HG03060 (cell line): ENCODE measurements around the gene SH2D2A.

Experiments
- ATAC-seq: cut with Tn5 transposase; IDR thresholded peaks from one replicate; pipeline ENCODE4 v1.9.1; 2021; ENCODE audit warnings: low read depth, moderate number of reproducible peaks; ENCODE audit not compliant: unreplicated experiment

The SH2D2A gene

DNA sequence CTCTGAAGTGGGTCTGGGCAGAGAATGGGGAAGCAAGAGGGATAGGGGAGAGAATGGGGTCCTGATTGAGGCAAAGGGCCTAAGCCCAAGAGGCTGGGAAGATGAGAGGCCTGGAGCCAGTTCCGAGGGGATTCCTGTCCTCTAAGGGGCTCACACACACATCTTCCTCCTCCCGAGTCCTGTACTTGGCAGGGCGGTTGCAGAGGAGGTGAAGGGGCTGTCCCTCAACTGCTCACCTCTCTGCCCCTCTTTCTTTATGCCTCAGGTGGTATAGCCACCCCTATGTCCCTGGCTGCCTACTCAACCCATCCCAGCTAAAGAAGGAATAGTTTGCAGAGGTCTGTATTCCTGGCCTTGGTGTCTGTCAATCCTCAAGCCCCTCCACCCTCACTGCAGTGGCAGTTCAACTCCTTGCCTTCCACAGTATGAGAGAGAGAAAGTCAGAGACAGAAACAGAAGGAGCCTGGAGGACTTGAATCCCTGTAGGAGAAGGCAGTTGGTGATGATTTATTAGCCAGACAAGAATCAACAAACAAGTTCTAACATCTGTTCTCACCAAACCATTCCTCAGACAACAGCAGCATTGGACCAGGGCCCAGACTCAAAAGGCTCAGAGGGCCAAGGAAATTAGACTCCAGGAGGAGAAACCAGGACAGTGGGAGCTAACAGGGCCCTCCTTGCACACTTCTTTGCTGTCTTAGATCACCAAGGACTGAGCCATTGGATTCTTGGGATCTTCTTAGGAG, 10.7 kb downstream of the SH2D2A start:
- ATAC-seq: no peak

DNA sequence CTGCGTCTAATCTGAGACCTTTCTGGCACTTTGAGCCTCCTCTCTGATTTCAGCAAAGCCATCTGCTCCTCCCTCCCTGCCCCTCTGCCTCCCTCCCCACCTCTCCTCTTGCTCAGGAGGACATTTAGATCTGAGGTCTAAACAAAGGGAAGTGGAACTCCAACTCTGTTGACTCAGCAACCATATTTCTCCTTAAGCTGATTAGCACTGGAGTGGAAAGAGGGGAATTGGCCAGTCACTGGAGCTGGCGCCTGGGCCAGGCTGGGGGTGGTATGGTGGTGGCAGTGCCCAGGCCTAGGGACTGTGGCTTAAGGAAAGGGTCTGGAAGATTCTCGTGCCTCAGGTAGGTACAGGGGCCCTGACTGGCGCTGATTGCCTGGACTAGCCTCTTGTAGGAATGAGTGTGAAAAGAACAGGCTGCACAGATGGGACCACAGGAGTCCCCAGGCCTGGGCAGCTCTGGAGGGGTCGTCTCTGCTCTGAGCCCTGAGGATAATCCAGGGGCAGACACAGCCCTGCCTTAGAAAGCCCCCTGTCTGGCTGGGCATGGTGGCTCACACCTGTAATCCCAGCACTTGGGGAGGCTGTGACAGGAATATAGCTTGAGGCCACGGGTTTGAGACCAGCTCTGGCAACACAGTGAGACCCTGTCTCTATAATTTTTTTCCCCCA, 11.9 kb downstream of the SH2D2A start:
- no peak for ATAC-seq

DNA sequence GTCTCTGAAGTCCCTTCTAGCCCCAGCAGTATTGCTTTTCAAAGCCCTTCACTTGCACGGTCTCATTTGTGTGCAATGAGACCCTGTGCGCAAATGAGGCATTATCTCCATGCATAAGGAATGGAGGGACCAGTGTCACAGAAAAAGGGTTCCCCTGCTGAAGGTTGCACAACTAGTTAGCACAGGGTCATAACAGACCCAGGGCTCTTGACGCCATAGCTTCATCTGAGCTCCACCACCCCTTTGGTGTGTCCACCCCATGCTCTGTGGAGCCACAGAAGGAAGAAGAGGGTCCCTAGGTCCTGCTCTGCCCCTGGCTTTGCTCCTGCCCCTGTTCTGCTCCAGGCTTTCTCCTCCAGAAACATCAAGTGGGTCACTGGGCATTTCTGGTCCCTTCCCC, 12.6 kb downstream of the SH2D2A start:
- ATAC-seq: no peak

DNA sequence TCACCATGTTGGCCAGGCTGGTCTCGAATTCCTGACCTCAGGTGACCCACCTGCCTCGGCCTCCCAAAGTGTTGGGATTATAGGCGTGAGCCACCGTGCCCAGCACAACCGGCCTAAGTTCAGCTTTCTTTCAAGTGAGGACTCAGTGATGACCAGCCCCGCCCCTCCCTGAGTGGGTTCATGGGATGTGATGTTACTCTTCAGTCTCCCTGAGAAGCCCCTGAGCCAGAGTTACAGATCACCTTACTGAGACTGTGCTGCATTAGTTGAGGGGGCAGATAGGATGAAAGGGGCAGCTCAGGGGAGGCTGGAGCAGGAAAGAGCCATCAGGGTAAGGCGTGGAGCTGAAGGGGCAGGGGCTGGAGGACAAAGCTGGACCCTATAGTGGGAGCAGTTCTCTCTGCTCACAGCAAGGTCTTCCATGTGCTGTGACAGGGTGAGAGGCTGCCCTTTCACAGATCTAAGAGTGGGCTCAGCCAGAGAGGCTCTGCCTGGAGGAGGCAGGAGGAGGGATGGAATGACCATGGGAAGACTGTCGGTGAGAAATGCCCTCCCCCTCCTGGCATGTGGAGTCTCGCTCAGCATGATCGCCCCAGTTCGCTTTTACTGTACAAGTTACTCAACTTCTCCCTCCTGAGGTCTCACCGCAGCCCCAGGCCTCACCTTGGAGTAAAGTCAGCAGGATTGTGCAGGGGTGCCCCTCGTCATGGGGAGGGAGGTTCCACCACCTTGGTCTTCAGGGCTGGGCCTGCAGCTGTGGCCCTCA, 13.4 kb downstream of the SH2D2A start:
- no peak for ATAC-seq

DNA sequence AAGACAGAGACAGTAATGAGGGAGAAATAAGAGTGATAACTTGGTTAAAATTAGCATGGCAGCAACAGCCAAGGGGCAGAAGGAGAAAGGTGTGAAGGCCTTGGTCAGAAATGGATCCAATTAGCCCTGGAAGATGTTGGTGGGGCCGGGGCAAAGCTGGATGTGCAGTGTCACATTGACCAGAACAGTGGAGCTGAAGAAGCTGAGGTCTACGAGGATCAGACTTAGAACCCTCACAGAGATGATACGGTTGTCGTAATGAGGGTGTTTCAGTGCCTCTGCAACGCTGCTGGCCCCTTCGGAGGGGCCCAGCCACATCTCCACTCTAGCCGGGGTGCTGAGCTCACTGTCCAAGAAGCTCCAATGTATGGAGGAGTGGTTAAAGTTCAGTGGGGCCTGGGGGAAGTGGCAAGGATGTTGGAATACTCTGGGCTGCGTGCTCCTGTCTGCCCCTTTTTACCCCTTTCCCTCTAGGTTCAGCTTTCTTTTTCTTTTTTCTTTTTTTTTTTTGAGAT, 14.2 kb downstream of the SH2D2A start:
- no peak for ATAC-seq

DNA sequence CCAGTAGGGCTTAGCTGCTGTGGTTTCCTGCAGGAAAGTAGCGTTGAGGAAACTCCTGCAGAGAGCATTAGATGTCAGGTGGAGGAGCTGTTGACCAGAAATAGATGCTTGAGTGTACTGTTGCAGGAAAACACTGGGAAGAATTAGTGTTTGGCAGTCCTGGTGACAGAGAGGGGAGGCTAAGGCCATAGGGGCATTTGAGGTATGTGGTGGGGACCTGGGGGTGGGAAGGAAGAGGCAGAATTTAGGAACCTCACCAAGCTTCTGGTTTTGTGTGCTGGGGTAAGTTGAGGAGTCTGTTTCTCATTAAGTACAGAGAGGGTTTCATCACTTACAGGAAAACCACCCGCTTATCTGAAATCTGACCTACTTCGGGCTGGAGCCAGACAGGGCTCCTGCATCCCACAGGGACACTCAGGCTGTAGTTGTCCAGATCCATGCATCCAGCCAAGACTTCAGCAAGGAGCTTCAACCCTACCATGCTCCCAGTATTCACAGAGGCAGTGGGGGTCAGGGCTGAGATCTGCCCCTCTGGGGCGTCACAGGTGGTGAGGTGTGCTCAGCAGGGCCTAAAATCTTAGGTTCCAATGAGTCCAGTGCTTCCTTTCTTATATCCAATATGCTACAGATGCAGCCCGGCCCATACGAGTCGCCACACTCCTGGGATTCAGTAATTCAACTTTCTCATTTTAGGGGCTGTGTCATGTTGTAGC, 15.1 kb downstream of the SH2D2A start:
- ATAC-seq: no peak

DNA sequence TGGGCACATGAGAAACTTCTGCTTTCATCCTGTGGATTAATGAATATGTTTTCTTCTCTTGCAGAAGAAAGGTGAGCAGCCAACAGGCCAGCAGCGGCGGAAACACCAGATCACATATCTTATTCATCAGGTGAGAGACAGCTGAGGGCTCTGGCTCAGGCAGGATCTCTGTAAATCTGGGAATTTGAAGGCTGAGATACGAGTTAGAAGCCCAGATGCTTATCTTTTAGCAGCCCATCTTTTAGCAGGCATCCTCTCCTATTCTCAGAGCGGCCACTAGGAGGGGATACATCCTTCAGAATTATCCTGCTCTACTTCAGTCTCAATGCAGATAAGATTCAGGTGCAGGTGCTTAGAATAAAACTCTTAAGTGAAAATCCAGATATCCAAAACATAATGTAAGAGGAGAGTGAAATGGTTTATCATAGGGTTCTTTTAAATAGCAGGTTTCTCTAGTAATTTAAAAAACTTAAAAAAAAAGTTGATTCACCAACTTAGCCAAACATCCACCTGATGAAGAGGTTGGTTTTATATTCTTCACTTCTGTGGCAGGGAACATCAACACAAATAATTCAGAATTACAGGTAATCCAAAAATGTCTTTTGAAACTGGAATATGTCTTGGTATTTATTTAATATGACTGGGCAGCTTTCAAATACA, 19.3 kb downstream of the SH2D2A start:
- no peak for ATAC-seq

DNA sequence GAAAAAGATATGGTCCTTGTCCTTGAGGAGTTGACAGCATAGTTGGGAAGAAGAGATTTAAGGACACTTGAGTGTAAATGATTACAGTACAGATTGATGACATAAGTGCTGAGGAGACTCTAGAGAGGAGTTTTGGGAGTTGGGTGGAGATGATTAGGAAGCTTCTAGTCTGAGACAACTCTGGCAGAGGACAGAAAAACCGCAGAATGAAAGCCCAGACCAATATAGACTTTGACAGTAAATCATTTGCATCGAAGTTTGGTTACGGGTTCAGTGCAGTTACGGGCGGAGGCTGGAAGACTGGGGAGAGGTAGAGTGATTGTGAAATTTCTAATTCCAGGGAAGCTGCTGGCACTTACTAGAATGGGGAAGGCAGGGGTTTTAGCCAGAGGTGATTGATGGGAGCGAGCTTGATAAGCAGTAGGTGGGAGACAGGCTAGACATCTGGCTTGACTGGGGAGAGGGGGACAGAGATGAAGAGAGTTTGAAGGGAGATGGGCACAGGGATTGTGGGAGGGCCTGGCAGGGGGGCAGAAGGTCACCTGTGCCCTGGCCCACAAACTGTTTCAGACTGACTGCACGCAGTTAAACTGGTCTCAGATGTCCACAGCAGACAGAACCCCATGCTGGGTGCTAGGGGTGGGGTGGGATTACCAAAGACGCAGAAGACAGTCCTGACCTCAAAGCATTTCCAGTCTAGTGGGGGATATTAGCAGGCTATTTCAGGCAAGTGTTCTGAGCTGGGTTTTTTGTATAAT, 20.1 kb downstream of the SH2D2A start:
- ATAC-seq: no peak

DNA sequence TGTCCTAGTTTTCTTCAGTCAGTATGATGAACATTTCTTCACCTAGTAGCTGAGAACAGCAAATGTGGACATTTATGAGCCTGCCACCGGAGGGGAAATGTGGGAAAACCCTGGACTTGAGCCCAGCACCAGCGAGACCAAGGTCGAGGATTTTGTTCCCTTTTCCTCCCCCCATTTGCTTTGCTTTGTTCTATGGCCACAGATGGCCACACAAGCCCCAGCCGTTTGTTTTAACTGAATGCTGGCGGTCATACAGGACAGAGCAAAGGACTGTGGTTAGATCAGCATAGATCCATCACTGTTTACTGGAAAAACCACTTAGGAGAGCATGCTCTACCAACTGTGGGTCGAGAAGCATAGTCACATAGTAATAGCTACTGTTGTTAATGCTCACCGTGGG, 20.9 kb downstream of the SH2D2A start:
- no peak for ATAC-seq

DNA sequence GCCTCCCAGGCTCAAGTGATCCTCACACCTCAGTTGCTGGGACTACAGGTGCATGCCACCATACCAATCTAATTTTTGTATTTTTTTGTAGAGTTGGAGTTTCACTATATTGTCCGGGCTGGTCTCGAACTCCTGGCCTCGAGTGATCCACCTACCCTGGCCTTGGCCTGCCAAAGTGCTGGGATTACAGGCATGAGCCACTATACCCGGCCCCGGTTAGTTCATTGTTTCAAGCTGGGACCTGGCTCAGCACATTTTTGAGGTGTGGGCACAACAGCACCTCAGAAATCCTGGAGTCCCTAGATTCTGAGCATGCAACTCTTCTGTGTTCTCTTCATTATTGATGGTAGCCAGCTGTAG, 21.3 kb downstream of the SH2D2A start:
- ATAC-seq: no peak

DNA sequence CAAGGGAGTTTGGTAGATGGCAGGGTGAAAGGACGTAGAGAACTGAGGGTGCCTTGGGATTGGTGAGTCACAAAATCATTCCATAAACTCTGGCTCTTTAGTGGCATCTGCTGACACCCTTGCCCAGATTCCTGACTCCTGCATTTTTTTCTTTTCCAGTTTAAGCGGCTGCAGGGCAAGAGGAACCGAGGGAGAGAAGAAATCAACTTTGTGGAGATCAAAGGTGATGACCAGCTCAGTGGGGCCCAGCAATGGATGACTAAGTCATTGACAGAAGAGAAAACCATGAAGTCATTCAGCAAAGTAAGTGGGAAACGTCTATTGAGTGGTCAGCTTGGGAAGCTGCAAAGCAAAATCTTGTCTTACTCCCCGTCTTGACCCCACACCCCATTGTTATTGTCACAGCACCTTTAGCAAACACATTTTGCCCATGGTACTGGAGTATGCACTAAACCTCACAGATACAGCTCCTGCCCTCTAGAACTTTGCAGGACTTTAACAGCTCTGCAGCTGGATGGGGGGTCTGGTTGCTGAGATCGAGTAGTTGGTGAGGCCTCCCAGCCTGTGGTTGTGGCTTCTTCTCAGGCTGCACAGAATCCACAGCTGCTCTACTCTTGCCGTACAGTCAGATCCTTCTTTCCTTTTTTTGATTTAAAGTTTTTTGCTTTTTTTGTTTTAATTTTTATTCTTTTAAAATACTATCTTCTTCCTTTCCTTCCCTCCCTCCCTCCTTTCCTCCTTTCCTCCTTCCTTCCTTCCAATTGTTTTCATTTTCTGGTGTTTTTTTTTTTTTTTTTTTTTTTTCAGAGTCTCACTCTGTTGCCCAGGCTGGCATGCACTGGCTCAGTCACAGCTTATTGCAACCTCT, 21.9 kb downstream of the SH2D2A start:
- ATAC-seq: no peak

DNA sequence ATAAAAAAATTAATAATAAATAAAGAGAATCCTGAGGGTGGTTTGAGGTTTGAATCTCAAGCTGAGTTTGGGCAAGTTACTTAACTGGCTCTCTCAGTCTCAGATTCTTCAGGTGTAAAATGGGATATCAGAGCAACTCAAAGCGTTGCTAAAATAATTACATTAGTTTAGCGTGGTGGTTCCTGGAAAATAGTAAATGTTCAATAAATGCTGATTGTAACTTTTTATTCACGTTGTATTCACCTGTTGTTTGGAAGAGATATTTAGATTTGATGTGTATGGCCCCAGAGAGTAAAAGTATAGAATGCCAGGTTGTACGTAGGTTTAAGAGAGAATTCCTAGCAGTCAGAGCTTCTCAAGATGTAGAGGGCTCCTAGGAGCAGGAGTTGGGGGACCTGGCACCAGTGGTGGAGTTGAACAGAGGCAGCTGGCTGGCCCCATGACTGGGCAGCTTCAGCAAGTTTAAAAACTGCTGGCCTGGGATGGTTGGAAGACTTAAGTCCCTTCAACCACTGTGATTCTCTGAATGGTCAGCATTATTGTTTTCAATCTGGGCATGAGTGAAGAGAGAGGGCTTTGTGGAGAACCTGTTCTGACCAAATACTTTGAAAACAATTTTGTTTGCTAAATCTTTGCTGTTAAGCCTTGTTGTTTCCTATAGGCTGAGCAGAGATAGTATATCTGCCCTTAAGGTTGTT, 26.9 kb downstream of the SH2D2A start:
- no peak for ATAC-seq

DNA sequence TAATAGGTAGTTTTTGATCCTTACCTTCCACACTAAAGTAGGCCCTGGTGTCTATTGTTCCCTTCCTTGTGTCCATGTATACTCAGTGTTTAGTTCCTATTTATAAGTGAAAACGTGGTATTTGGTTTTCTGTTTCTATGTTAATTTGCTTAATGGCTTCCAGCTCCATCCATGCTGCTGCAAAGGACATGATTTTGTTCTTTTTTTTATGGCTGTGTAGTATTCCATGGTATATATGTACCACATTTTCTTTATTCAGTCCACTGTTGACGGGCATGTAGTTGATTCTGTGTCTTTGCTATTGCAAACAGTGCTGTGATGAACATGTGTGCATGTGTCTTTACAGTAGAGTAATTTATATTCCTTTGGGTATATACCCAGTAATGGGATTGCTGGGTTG, 28.5 kb downstream of the SH2D2A start:
- ATAC-seq: no peak

DNA sequence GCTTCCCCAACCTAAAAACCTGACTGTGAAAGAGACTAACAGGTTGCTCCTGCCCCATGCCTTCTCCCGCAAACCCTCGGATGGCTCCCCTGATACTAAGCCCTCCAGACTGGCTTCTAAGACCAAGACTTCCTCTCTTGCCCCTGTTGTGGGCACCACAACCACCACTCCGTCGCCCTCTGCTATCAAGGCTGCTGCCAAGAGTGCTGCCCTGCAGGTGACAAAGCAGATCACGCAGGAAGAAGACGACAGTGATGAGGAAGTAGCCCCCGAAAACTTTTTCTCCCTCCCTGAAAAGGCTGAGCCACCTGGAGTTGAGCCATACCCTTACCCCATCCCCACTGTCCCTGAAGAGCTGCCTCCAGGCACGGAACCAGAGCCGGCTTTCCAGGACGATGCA, 30.0 kb downstream of the SH2D2A start:
- no peak for ATAC-seq

DNA sequence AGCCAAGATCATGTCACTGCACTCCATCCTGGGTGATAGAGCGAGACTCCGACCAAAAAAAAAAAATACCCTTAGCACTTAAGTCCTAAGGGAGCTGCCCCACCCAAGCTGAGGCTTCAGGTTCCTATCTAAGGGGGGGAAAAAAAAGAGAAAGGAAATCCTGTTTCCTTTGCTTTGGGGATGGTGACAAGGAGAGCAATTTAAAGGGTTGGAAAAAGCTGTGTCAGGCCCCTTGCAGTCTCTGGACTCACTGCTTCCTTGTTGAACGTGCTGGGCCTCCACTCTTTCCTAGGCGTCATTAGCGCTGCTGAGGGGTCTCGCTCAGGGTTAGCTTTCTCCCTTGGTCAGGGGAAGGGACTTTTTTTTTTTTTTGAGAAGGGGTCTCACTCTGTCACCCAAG, 31.2 kb downstream of the SH2D2A start:
- no peak for ATAC-seq

DNA sequence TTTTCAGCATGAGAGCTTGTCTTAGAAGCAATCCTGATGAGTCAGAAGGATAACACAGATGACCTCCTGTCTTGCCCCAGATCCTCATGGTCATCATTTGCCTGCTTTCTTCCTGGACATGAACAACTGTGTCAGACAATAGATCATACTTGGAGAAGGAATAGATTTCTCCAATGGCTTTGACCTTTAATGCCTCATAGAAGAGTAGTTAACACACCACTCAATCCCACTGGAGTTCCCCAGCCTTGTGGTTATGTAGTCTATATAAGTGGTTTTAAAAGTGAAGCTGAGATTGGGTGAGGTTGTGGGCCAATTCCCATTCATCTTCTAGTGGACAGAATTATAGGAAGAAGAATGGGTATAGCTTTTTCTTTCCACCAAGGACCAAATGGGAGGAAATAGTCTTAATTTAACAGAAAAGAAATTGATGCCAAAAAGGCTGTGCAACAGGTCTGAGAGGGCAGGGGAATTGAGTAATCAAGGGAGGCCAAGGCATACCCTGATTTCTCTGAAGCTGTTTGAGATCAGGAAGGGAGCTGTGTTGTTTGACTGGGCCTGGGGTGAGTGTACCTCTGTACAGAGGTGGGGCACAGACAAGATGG, 35.0 kb downstream of the SH2D2A start:
- ATAC-seq: no peak

DNA sequence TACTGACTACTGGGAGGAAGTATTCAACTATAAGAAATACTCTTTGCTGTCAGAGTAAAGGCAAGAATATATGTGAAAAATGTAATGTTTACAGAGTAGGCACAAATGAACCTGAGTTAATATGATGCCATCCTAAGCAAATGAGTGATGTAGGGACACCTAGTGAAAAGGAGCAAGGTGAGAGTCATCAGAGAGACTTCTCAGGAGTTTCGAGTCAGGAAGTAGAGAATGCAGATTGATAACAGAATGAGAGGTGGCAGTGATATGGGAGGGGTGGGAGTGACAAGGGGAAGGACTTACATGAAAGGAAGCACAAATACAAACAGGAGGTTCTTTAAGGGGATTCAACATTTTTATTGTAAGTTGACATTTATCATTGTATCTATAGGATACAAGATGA, 39.1 kb downstream of the SH2D2A start:
- ATAC-seq: no peak

DNA sequence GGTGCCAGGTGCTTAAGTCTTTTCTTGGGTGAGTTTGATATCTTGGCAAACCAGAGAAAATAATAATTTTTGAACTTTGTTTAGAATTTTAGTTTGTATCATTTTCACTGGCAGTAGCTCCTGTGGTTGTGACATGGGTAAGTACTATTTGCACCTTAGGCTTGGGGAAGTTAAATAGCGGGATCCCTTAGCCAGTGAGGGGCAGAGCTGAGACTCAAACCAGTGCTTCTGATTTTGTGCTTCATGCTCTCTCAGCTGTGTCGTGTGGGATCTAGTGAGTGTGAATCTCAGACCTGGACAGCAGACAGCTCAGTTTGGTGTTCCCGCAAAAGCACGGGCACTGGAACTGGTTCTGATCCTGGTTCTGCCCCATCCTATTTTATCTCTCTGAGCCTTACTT, 39.7 kb downstream of the SH2D2A start:
- no peak for ATAC-seq
